ENCODE data around the gene LRBA. TPM values are rescaled to one million over a fixed set of nuclear protein-coding genes. Genes with fewer than 3 reads are reported as not detected.

Gene LRBA
- total RNA-seq, 2 donors from 2014 or later = 37.7 to 70.5 TPM

GRCh38 chr4:150805183-150806025 lies 209.7 kb downstream of the LRBA start:
- H3K36me3 Mint-ChIP-seq = peaks cover 6% of the 10 kb centered on the region
- H3K4me1 Mint-ChIP-seq (ENCODE audit: low read depth in 2 of 2) = peaks cover 3 to 6% of the 10 kb centered on the region in 2 donors

GRCh38 chr4:150801833-150802232 lies 213.3 kb downstream of the LRBA start:
- H3K36me3 Mint-ChIP-seq = peaks cover 6% of the 10 kb centered on the region
- no peak overlapping the region for H3K4me3 Mint-ChIP-seq
- no peaks in the 10 kb centered on the region for H3K9me3 Mint-ChIP-seq
- H3K27ac Mint-ChIP-seq = no peak overlapping the region
- ATAC-seq (no peak), DNase-seq (ENCODE audit: low spot score) (no peak)
- no peaks in the 10 kb centered on the region for H3K27me3 Mint-ChIP-seq
- H3K4me1 Mint-ChIP-seq (ENCODE audit: low read depth in 2 of 2) = peaks cover 0 to 6% of the 10 kb centered on the region in 2 donors

More at GRCh38 chr4:150805183-150806025, 209.7 kb downstream of the LRBA start:
- Mint-ChIP-seq H3K4me3 (no peak overlapping the region), H3K27me3 (no peaks in the 10 kb centered on the region), H3K27ac (no peak overlapping the region), H3K9me3 (no peaks in the 10 kb centered on the region)
- no peak for ATAC-seq
- DNase-seq (ENCODE audit: low spot score) = no peak

GRCh38 chr4:150799207-150799606 lies 215.9 kb downstream of the LRBA start:
- Mint-ChIP-seq H3K27me3 (no peaks in the 10 kb centered on the region), H3K4me1 (ENCODE audit: low read depth in 2 of 2) (no peaks in the 10 kb centered on the region)
- ATAC-seq = no peak

GRCh38 chr4:150794706-150795105 lies 220.4 kb downstream of the LRBA start:
- ATAC-seq (no peak), DNase-seq (ENCODE audit: low spot score) (no peak)
- H3K36me3 Mint-ChIP-seq = no peaks in the 10 kb centered on the region
- H3K27me3 Mint-ChIP-seq = no peaks in the 10 kb centered on the region
- H3K4me3 Mint-ChIP-seq = no peak overlapping the region
- peaks cover 0 to 9% of the 10 kb centered on the region in 2 donors for H3K4me1 Mint-ChIP-seq (ENCODE audit: low read depth in 2 of 2)
- H3K9me3 Mint-ChIP-seq = no peaks in the 10 kb centered on the region
- no peak overlapping the region for H3K27ac Mint-ChIP-seq

More at GRCh38 chr4:150799207-150799606, 215.9 kb downstream of the LRBA start:
- DNase-seq (ENCODE audit: low spot score) = no peak
- Mint-ChIP-seq H3K27ac (no peak overlapping the region), H3K36me3 (no peaks in the 10 kb centered on the region), H3K9me3 (no peaks in the 10 kb centered on the region), H3K4me3 (no peak overlapping the region)

GRCh38 chr4:150789864-150790263 lies 225.2 kb downstream of the LRBA start:
- ATAC-seq (no peak), DNase-seq (ENCODE audit: low spot score) (no peak)
- Mint-ChIP-seq H3K27me3 (no peaks in the 10 kb centered on the region), H3K36me3 (no peaks in the 10 kb centered on the region), H3K4me3 (no peak overlapping the region), H3K4me1 (ENCODE audit: low read depth in 2 of 2) (peaks cover 3 to 9% of the 10 kb centered on the region in 2 donors), H3K27ac (no peak overlapping the region), H3K9me3 (no peaks in the 10 kb centered on the region)

DNA sequence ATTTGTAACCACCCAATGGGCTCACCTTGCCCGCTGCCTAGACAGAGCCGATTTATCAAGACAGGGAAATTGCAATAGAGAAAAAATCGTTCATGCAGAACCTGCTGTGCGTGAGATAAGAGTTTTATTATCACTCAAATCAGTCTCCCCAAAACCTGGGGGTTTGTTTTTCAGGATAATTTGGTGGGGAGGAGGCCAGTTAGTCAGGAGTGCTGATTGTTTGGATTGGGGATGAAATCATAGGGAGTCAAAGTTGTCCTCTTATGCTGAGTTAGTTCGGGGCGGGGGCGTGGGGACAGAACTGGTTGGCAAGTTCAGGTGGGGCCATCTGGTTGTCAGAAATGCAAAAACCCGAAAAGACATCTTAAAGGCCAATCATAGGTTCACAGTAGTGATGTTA lies 230.1 kb downstream of the LRBA start:
- ATAC-seq (no peak), DNase-seq (ENCODE audit: low spot score) (no peak)
- no peak overlapping the region for H3K4me3 Mint-ChIP-seq
- H3K27ac Mint-ChIP-seq = no peak overlapping the region
- H3K36me3 Mint-ChIP-seq = no peaks in the 10 kb centered on the region
- no peaks in the 10 kb centered on the region for H3K9me3 Mint-ChIP-seq
- peaks cover 3 to 6% of the 10 kb centered on the region in 2 donors for H3K4me1 Mint-ChIP-seq (ENCODE audit: low read depth in 2 of 2)
- H3K27me3 Mint-ChIP-seq = no peaks in the 10 kb centered on the region

- Mint-ChIP-seq H3K27me3 (no peaks in the 10 kb centered on the region), H3K9me3 (no peaks in the 10 kb centered on the region), H3K27ac (no peak overlapping the region), H3K4me1 (ENCODE audit: low read depth in 2 of 2) (peaks cover 3 to 6% of the 10 kb centered on the region in 2 donors), H3K36me3 (no peaks in the 10 kb centered on the region), H3K4me3 (no peak overlapping the region)
- ATAC-seq (no peak), DNase-seq (ENCODE audit: low spot score) (no peak)
Measured at GRCh38 chr4:150784305-150784704, 230.8 kb downstream of the LRBA start.

DNA sequence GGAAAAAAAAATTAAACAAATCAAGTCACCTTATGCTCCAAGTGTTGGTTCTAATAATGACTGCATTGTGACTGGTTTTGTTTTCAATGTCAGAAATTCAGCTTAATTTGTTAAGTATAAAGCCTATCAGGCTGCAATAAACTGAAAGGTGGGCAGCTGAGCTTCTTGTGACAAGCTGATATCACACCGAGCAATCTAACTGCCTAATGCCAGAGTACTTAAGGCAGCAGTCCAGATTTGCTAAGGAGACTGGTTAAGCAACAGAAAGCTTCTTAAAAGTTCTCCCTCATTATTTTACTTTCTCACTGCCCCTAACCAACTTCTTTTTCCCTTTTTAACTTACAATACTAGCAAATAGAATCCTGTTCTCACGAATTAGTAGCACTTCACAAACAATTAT lies 232.2 kb downstream of the LRBA start:
- Mint-ChIP-seq H3K9me3 (no peaks in the 10 kb centered on the region), H3K4me3 (no peak overlapping the region), H3K27me3 (no peaks in the 10 kb centered on the region), H3K36me3 (no peaks in the 10 kb centered on the region), H3K27ac (no peak overlapping the region), H3K4me1 (ENCODE audit: low read depth in 2 of 2) (peaks cover 3 to 6% of the 10 kb centered on the region in 2 donors)
- no peak for DNase-seq (ENCODE audit: low spot score)
- no peak for ATAC-seq

DNA sequence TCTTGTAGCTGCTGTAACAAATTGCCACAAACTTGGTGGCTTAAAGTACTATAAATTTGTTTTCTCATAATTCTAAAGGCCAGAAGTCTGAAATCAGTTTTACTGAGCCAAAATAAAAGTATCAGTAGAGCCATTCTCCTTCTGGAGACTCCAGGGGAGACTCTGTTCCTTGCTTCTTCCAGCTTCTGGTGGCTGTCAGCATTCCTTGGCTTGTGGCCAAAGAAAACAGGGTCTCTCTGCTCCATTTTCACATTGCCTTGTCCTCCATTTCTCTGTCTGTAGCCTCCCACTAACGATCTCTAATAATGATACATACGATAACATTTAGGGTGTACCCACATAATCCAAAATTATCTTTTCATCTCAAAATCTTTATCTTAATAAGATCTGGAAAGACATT lies 232.8 kb downstream of the LRBA start:
- no peak overlapping the region for H3K4me3 Mint-ChIP-seq
- no peaks in the 10 kb centered on the region for H3K9me3 Mint-ChIP-seq
- no peak overlapping the region for H3K27ac Mint-ChIP-seq
- peaks cover 0 to 6% of the 10 kb centered on the region in 2 donors for H3K4me1 Mint-ChIP-seq (ENCODE audit: low read depth in 2 of 2)
- no peaks in the 10 kb centered on the region for H3K27me3 Mint-ChIP-seq
- DNase-seq (ENCODE audit: low spot score) (no peak), ATAC-seq (no peak)
- no peaks in the 10 kb centered on the region for H3K36me3 Mint-ChIP-seq

DNA sequence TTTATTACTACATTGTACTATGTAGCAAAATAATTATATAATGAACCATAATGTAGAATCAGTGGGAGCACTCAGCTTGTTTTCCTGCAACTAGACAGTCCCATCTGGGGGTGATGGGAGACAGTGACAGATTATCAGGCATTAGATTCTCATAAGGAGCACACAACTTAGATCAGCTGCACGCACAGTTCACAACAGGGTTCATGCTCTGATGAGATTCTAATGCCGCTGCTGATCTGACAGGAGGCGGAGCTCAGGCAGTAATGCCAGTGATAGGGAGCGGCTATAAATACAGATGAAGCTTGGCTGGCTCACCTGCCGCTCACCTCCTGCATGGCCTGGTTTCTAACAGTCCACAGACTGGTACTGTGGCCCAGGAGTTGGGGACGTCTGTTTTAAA lies 233.9 kb downstream of the LRBA start:
- Mint-ChIP-seq H3K4me3 (no peak overlapping the region), H3K4me1 (ENCODE audit: low read depth in 2 of 2) (peaks cover under 1 to 6% of the 10 kb centered on the region in 2 donors), H3K9me3 (no peaks in the 10 kb centered on the region), H3K27ac (no peak overlapping the region), H3K27me3 (no peaks in the 10 kb centered on the region), H3K36me3 (no peaks in the 10 kb centered on the region)
- ATAC-seq (no peak), DNase-seq (ENCODE audit: low spot score) (no peak)

DNA sequence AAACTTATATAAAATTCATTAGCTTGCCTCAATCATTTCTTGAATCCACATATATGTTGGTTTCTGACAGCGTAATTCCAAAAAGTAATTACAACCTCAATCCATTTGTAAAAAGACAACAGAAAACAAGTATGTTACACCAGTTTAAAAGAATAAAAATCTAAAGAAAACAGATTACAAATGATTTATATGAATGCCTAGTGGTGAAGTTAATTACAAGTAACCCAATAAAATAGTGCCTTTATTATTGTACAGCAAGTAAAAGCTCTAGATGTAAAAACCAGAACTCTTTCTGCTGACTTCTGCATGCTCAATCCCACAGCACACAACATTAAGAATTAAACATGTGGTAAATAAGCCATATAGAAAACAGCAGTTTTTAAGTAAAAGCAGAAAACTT lies 235.4 kb downstream of the LRBA start:
- Mint-ChIP-seq H3K27me3 (no peaks in the 10 kb centered on the region), H3K36me3 (no peaks in the 10 kb centered on the region), H3K9me3 (no peaks in the 10 kb centered on the region), H3K4me1 (ENCODE audit: low read depth in 2 of 2) (peaks cover 2 to 4% of the 10 kb centered on the region in 2 donors), H3K4me3 (no peak overlapping the region), H3K27ac (no peak overlapping the region)
- DNase-seq (ENCODE audit: low spot score) (no peak), ATAC-seq (no peak)

GRCh38 chr4:150773729-150774449 lies 241.2 kb downstream of the LRBA start:
- Mint-ChIP-seq H3K36me3 (peaks cover 4% of the 10 kb centered on the region), H3K4me1 (ENCODE audit: low read depth in 2 of 2) (peaks cover 16 to 18% of the 10 kb centered on the region in 2 donors), H3K27ac (no peak overlapping the region), H3K4me3 (no peak overlapping the region), H3K27me3 (no peaks in the 10 kb centered on the region), H3K9me3 (no peaks in the 10 kb centered on the region)
- ATAC-seq (no peak), DNase-seq (ENCODE audit: low spot score) (no peak)

DNA sequence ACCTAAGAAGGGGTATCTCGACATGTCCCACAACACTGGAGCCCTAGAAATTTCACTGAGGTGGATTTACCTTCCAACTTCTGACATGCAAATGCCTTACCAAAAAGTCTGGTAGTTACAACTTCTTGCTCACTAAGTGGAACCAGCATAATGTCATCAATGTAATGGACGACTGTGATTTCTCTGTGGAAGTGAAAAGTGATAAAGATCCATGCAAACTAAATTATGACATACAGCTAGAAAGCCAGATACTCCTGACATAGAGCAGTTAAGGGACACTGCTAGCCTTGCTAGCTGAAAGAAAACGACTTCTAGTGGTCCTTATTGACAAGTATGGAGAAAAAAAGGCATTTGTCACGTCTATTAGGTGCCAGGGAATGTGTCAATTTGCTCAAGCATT lies 242.1 kb downstream of the LRBA start:
- Mint-ChIP-seq H3K4me1 (ENCODE audit: low read depth in 2 of 2) (peaks cover 18% of the 10 kb centered on the region in 2 donors), H3K9me3 (no peaks in the 10 kb centered on the region), H3K27me3 (no peaks in the 10 kb centered on the region), H3K27ac (no peak overlapping the region), H3K4me3 (no peak overlapping the region), H3K36me3 (peaks cover 4% of the 10 kb centered on the region)
- DNase-seq (ENCODE audit: low spot score) (no peak), ATAC-seq (no peak)

- no peak for ATAC-seq
- Mint-ChIP-seq H3K27me3 (no peaks in the 10 kb centered on the region), H3K36me3 (peaks cover 4% of the 10 kb centered on the region), H3K4me3 (no peak overlapping the region), H3K9me3 (no peaks in the 10 kb centered on the region), H3K27ac (no peak overlapping the region), H3K4me1 (ENCODE audit: low read depth in 2 of 2) (peaks cover 18 to 24% of the 10 kb centered on the region in 2 donors)
- DNase-seq (ENCODE audit: low spot score) = no peak
Measured at GRCh38 chr4:150771382-150771781, 243.7 kb downstream of the LRBA start.
